ENCODE results near the gene CABCOCO1. TPM values are rescaled to one million over a fixed set of nuclear protein-coding genes. Genes with fewer than 3 reads are reported as not detected.

CABCOCO1 gene
- total and polyA plus RNA-seq, 10 of the 15 experiments (the other 5 are each of a cell fraction or from before 2014, with no cell fraction given), result not detected

GRCh38 chr10:61613665-61614064, 49.1 kb upstream of the CABCOCO1 start:
- Histone ChIP-seq H3K4me2 (ENCODE audit: control insufficient read depth, insufficient read depth) (no peak overlapping the region), H3K79me2 (ENCODE audit: control insufficient read depth, insufficient read depth, low read length) (no peaks in the 10 kb centered on the region), H3K27ac (ENCODE audit: control insufficient read depth, insufficient read depth) (no peak overlapping the region), H3K36me3 (ENCODE audit: control insufficient read depth in 2 of 2, insufficient read depth in 2 of 2, low read length in 1 of 2) (no peaks in the 10 kb centered on the region), H3K9ac (ENCODE audit: control insufficient read depth, insufficient read depth, low read length) (no peak overlapping the region), H3K4me1 (ENCODE audit: control insufficient read depth, insufficient read depth, low read length) (no peaks in the 10 kb centered on the region), H3K27me3 (replicated peaks in 1 of 2; ENCODE audit: control insufficient read depth in 2 of 2, insufficient read depth in 2 of 2, low read length in 1 of 2) (no peaks in the 10 kb centered on the region; a peak in 1 of 4 replicates), H4K20me1 (ENCODE audit: control insufficient read depth, insufficient read depth) (no peaks in the 10 kb centered on the region), H3K9me3 (replicated peaks; ENCODE audit: control insufficient read depth, insufficient read depth, low read length) (no peaks in the 10 kb centered on the region), H3K4me3 (no peak overlapping the region), H2AFZ (ENCODE audit: control insufficient read depth, low read depth, low read length) (no peak overlapping the region)
- intact Hi-C loops (cut with micrococcal nuclease; ENCODE audit: unreplicated experiment) (no loop called here), in situ Hi-C loops (cut with MboI) (no loop called here)
- FAIRE-seq (no peak), DNase-seq (ENCODE audit: low read depth, low spot score) (no peak), ATAC-seq (no peak)
- ChIA-PET RAD21 (ENCODE audit: unreplicated experiment) (no interaction called here), CTCF (interaction anchor here (1.0 kb wide), 1 partner anchor 833 kb away, joined by 3 read pairs; no protein-coding TSS in a partner anchor), SMC1A (ENCODE audit: uncharacterized antibody, unreplicated experiment) (no interaction called here), POLR2A (no interaction called here)
- WGBS (ENCODE audit: insufficient coverage, insufficient replicate concordance, low lambda C conversion rate, missing lambda C conversion rate), result 25% methylated on average over 2 of the region's 2 CpGs
- no TSS peak for BruUV-seq (replicated peaks)
- TF ChIP-seq ZNF207 (IDR thresholded peaks at IDR 0.05; ENCODE audit: borderline replicate concordance), result no peak
- TF ChIP-seq RBBP5 (conservative IDR thresholded peaks at IDR 0.05), result no peak
- TF ChIP-seq LARP7 (IDR thresholded peaks at IDR 0.05), result no peak
- TF ChIP-seq JUNB (IDR thresholded peaks at IDR 0.05), result no peak
- TF ChIP-seq IKZF1 (conservative IDR thresholded peaks at IDR 0.05), result no peak
- no peak for TF ChIP-seq NRF1 (conservative IDR thresholded peaks at IDR 0.05; ENCODE audit: low read depth, low read length)
- no peak for TF ChIP-seq PBX3 (IDR thresholded peaks at IDR 0.05; ENCODE audit: insufficient replicate concordance, low read depth, low read length)
- TF ChIP-seq RFX5 (IDR thresholded peaks at IDR 0.05; ENCODE audit: low read depth, low read length), result no peak
- no peak for TF ChIP-seq CEBPB (IDR thresholded peaks at IDR 0.05; ENCODE audit: borderline replicate concordance in 1 of 2, low read depth in 2 of 2, low read length in 2 of 2)
- TF ChIP-seq TCF3 (IDR thresholded peaks at IDR 0.05; ENCODE audit: borderline replicate concordance, insufficient read depth, low read depth, low read length), result no peak
- no peak for TF ChIP-seq ZNF384 (IDR thresholded peaks at IDR 0.05; ENCODE audit: borderline replicate concordance, low read depth, low read length)
- no peak for TF ChIP-seq MTA2 (IDR thresholded peaks at IDR 0.05; ENCODE audit: low read depth)
- TF ChIP-seq BCL3 (IDR thresholded peaks at IDR 0.05; ENCODE audit: borderline replicate concordance, insufficient read depth, low read depth, low read length, poor library complexity, severe bottlenecking), result no peak
- no peak for TF ChIP-seq CTCF (IDR thresholded peaks at IDR 0.05 in 2 of 3, conservative IDR thresholded peaks at IDR 0.05 in 1 of 3; ENCODE audit: control insufficient read depth in 2 of 3, extremely low read depth in 1 of 3, insufficient read depth in 1 of 3, low read depth in 3 of 3, low read length in 3 of 3)
- no peak for TF ChIP-seq RELB (IDR thresholded peaks at IDR 0.05; ENCODE audit: low read depth)
- no peak for TF ChIP-seq SP1 (IDR thresholded peaks at IDR 0.05; ENCODE audit: low read depth, low read length)
- no peak for TF ChIP-seq SMAD5 (IDR thresholded peaks at IDR 0.05; ENCODE audit: low read depth)
- no peak for TF ChIP-seq MLLT1 (IDR thresholded peaks at IDR 0.05)
